Superior temporal gyrus (tissue), 1 donor: ENCODE data around the gene ZNF12.
"Not testable (repeated sequence)": the region's sequence is repeated elsewhere in the genome, so short reads cannot be mapped to it uniquely, and the experiment has no call there.

ENCODE experiments used
- DNase-seq: peaks from one replicate; pipeline ENCODE4 v3.0.0-alpha.2; 2016; ENCODE audit errors: extremely low spot score

The ZNF12 gene

DNA sequence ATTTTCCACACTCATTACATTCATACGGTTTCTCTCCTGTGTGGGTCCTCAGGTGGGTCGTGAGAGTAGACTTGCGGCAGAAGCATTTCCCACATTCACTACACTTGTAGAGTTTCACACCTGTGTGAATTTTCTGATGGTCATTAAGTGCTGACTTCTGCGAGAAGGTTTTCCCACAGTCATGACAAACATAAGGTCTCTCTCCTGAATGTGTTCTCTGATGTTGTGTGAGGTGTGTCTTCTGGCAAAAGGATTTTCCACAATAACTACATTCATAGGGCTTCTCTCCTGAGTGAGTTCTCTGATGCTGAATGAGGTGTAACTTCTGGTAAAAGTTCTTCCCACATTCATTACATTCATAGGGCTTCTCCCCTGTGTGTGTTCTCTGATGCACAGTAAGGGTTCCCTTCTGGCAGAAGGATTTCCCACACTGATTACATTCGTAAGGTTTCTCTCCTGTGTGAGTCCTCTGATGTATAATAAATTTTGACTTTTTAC is 15.1 kb downstream of the ZNF12 start:
- no peak for DNase-seq

- DNase-seq: no peak
Observed at GRCh38 chr7:6691103-6691502, 15.6 kb downstream of the ZNF12 start.

- no peak for DNase-seq
Observed at GRCh38 chr7:6680146-6680545, 26.6 kb downstream of the ZNF12 start.

GRCh38 chr7:6675807-6676405 is 30.8 kb downstream of the ZNF12 start:
- no peak for DNase-seq

- not testable (repeated sequence) for DNase-seq
Observed at GRCh38 chr7:6670851-6671250, 35.9 kb downstream of the ZNF12 start.

DNA sequence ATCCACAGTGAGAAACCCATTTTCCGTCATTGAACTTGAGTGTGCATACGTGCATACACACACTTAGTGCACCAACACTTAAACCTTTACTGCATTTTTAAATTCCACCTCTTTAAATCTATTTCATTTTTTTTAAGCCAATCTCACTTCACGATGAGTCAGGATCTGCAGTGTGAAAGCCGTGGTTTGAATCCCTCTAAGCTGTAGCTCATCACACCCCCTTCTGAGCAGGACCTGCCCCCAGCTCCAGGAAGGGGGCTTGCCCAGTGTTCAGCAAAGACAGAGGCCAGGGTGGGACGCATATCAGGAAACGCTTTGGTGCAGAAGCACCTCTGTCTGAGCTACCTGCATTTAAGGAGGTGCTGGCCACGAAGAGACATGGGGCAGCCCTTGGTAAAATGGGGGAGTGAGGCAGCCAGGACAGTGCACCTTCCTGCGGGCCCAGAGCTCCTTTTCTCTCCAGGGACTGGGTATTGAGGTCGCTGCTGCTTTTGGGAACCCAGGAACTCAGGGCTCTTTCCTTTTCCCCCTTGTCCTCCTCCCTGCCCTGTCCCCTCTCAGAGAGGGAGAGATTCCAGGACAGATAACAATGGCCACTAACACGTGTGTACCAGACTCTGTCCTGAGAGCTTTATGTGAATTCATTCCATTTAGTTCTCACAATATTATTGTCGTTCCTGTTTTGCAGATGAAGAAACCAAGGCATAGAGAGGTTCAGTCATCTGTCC is 48.0 kb downstream of the ZNF12 start:
- DNase-seq: no peak

GRCh38 chr7:6656413-6656812 is 50.3 kb downstream of the ZNF12 start:
- DNase-seq: no peak

- no peak for DNase-seq
Observed at GRCh38 chr7:6655636-6656385, 50.9 kb downstream of the ZNF12 start.

DNA sequence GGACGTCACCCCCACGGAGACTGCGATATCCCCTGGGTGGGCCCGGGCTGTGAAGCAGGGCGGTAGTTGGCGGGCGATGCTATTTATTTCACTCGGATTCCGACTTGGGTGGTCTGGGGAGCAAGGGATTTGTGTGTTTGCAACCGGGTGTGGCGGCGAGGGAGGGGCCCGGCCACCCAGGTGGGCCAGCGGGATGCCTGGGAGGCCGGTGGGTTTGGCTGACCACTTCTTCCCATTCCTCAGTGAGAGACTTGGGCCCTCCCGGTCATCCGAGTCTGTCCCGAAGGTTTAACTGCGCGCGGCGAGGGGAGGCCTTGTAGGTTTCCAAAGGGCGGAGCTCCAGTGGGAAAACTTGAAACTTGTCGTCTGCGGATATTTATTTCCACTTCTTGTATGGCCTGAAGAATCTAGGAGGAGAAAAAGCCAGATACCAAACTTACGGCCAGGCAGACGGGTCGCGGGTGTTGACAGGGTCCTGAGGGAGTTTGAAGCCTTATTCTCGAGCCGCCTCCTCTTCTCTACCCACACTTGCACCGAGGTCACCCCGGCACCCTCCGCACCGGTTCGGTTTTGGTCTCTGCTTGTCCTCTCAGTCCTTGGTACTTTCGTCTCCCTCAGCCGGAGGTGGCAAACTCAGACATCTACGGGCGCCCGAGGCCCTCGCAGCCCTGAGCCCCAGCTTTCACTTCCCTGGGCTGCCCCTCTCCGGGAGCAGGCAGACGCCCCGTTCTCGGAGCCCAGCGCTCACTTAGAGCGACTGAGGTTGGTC is 51.7 kb downstream of the ZNF12 start:
- DNase-seq: no peak

GRCh38 chr7:6654113-6654841 is 52.5 kb downstream of the ZNF12 start:
- DNase-seq: no peak

GRCh38 chr7:6653071-6654003 is 53.4 kb downstream of the ZNF12 start:
- no peak for DNase-seq

DNA sequence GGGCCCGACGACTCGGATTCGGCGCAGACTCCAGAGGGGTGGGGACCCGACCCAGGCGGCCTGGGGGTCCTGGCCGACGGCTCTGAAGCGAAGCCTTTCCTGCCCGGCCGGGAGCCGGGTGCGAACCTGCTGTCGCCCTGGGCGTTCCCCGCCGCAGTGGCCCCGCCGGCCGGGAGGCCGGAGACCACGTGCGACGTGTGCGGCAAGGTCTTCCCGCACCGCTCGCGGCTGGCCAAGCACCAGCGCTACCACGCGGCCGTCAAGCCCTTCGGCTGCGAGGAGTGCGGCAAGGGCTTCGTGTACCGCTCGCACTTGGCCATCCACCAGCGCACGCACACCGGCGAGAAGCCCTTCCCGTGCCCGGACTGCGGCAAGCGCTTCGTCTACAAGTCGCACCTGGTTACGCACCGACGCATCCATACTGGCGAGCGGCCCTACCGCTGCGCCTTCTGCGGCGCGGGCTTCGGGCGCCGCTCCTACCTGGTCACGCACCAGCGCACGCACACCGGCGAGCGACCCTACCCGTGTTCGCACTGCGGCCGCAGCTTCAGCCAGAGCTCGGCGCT is 54.2 kb downstream of the ZNF12 start:
- no peak for DNase-seq

GRCh38 chr7:6651851-6652445 is 54.8 kb downstream of the ZNF12 start:
- DNase-seq: no peak

GRCh38 chr7:6650521-6651011 is 56.2 kb downstream of the ZNF12 start:
- no peak for DNase-seq

GRCh38 chr7:6650086-6650485 is 56.7 kb downstream of the ZNF12 start:
- no peak for DNase-seq

- DNase-seq: no peak
Observed at GRCh38 chr7:6649241-6649961, 57.3 kb downstream of the ZNF12 start.

DNA sequence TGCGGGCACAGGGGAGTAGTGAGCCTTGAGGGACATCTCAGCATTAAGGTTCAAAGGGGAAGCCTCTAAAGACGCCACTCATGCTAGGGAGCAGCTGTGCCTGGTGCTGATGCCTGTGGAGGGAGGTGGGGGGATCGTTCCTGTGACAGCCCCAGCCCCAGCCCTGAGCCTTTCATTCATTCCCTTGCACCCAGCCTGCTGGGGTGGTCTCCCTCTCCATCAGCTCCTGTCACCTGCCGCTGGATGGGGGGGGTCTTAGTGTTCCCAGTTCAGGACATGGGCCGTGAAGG is 58.0 kb downstream of the ZNF12 start:
- DNase-seq: no peak

GRCh38 chr7:6648066-6648814 is 58.5 kb downstream of the ZNF12 start:
- no peak for DNase-seq
